HepG2 (cell line): ENCODE measurements around the gene NRL. TPM values are rescaled to one million over a fixed set of nuclear protein-coding genes. Genes with fewer than 3 reads are reported as not detected.

Experiments
- ARID5B ChIP-seq: IDR thresholded peaks from 2 replicates; pipeline ENCODE4 v1.4.0; 2020; ENCODE audit warnings: mild to moderate bottlenecking, missing genetic modification reagents
- ATF7 ChIP-seq, 2 experiments: fragments of 450-650 bp in 1 of 2; sonication (generic) in 1 of 2; formaldehyde crosslinking in 1 of 2; IDR thresholded peaks; 2 replicates each; pipeline versions ENCODE4 v1.4.0 to v1.6.1; 2016 to 2020; ENCODE audit warnings: antibody characterized with exemption in 1 of 2, mild to moderate bottlenecking in 1 of 2, missing genetic modification reagents in 1 of 2
- BRD4 ChIP-seq: sonication (generic); formaldehyde crosslinking; IDR thresholded peaks from 2 replicates; pipeline ENCODE4 v1.4.0; 2020; ENCODE audit warnings: missing genetic modification reagents
- FOXJ3 ChIP-seq: sonication (generic); formaldehyde crosslinking; IDR thresholded peaks from 2 replicates; pipeline ENCODE4 v1.4.0; 2020; ENCODE audit warnings: missing genetic modification reagents, mild to moderate bottlenecking, borderline replicate concordance
- FOXO1 ChIP-seq: sonication (generic); formaldehyde crosslinking; IDR thresholded peaks from 2 replicates; pipeline ENCODE4 v1.4.0; 2020; ENCODE audit warnings: missing genetic modification reagents
- HNF4A ChIP-seq: sonication (generic); formaldehyde crosslinking; IDR thresholded peaks from 2 replicates; pipeline ENCODE4 v1.4.0; 2020; ENCODE audit warnings: missing genetic modification reagents
- MEIS1 ChIP-seq: sonication (generic); formaldehyde crosslinking; IDR thresholded peaks from 2 replicates; pipeline ENCODE4 v1.9.0; 2021; ENCODE audit warnings: mild to moderate bottlenecking, missing genetic modification reagents, moderate library complexity, borderline replicate concordance
- MEIS2 ChIP-seq: sonication (generic); formaldehyde crosslinking; IDR thresholded peaks from 2 replicates; pipeline ENCODE4 v1.9.0; 2021; ENCODE audit warnings: mild to moderate bottlenecking, missing genetic modification reagents
- PAWR ChIP-seq: sonication (generic); formaldehyde crosslinking; IDR thresholded peaks from 2 replicates; pipeline ENCODE4 v1.4.0; 2020; ENCODE audit warnings: missing genetic modification reagents, mild to moderate bottlenecking, borderline replicate concordance
- PBX2 ChIP-seq: IDR thresholded peaks from 2 replicates; pipeline ENCODE4 v1.6.1; 2016; ENCODE audit warnings: control low read depth
- RFXAP ChIP-seq: sonication (generic); formaldehyde crosslinking; IDR thresholded peaks from 2 replicates; pipeline ENCODE4 v1.4.0; 2020; ENCODE audit warnings: missing genetic modification reagents, borderline replicate concordance
- TBL1XR1 ChIP-seq: fragments of 150-350 bp; IDR thresholded peaks from 2 replicates; pipeline ENCODE4 v1.6.1; 2014; ENCODE audit warnings: borderline replicate concordance, low read length; ENCODE audit not compliant: partially characterized antibody
- ZBTB10 ChIP-seq: sonication (generic); formaldehyde crosslinking; IDR thresholded peaks from 2 replicates; pipeline ENCODE4 v1.4.0; 2020; ENCODE audit warnings: missing genetic modification reagents, borderline replicate concordance
- ZBTB46 ChIP-seq: sonication (generic); formaldehyde crosslinking; IDR thresholded peaks from 2 replicates; pipeline ENCODE4 v1.4.0; 2020; ENCODE audit warnings: mild to moderate bottlenecking, missing genetic modification reagents, borderline replicate concordance
- ZNF34 ChIP-seq: sonication (generic); formaldehyde crosslinking; IDR thresholded peaks from 2 replicates; pipeline ENCODE4 v1.4.0; 2020; ENCODE audit warnings: mild to moderate bottlenecking, missing genetic modification reagents, borderline replicate concordance
- ZNF7 ChIP-seq: IDR thresholded peaks from 2 replicates; pipeline ENCODE4 v1.6.1; 2016; ENCODE audit warnings: missing biosample characterization, missing genetic modification reagents
- ZNF775 ChIP-seq: sonication (generic); formaldehyde crosslinking; IDR thresholded peaks from 2 replicates; pipeline ENCODE4 v1.4.0; 2020; ENCODE audit warnings: missing genetic modification reagents, mild to moderate bottlenecking, moderate library complexity, borderline replicate concordance
- ZNF782 ChIP-seq: sonication (generic); formaldehyde crosslinking; IDR thresholded peaks from 2 replicates; pipeline ENCODE4 v1.4.0; 2020; ENCODE audit warnings: missing genetic modification reagents, mild to moderate bottlenecking, borderline replicate concordance
- polyA plus RNA-seq, 8 experiments: library from polyadenylated mRNA; depleted of rRNA in 3 of 8; stranded (reverse) in 7 of 8; unstranded in 1 of 8; fragments of >200 nt; fragmentation: Illumina TruSeq in 4 of 8; extraction: Trizol in 4 of 8; gene quantifications; 2 replicates each; pipeline versions ENCODE4 v1.2.1 to v1.2.3, GENCODE V29; 2011 to 2016; ENCODE audit warnings: low read depth in 4 of 8, missing spikeins in 1 of 8, mixed read lengths in 1 of 8; ENCODE audit not compliant: insufficient read depth in 1 of 8
- total RNA-seq, 5 experiments: library from RNA; depleted of rRNA; stranded (reverse); fragments of >200 nt; fragmentation: Illumina TruSeq; extraction: Trizol; gene quantifications; 2 replicates each; pipeline ENCODE4 v1.2.3, GENCODE V29; 2016; ENCODE audit warnings: low read depth in 1 of 5

The NRL gene
- total and polyA plus RNA-seq, 2 of the 13 experiments (the other 11 are each of a cell fraction or from before 2014, with no cell fraction given), result 2.5 to 4.7 TPM

- no peak for TF ChIP-seq ARID5B (CRISPR knock-in tag)
- 0 out of 2 replicates have a peak, but pooled peaks have one; percentile 50 for TF ChIP-seq ZNF34 (CRISPR knock-in tag)
- peak; percentile 31; the same call in 1 of the 2 replicates for TF ChIP-seq FOXO1 (CRISPR knock-in tag)
- 0 out of 2 replicates have a peak, but pooled peaks have one; percentile 62 for TF ChIP-seq ZBTB46 (CRISPR knock-in tag)
- TF ChIP-seq FOXJ3, result peak; percentile 53; the same call in 1 of the 2 replicates
- TF ChIP-seq ZNF775 (CRISPR knock-in tag), result 0 out of 2 replicates have a peak, but pooled peaks have one; percentile 65
- 0 out of 2 replicates have a peak, but pooled peaks have one; percentile 89 for TF ChIP-seq PAWR (CRISPR knock-in tag)
- no peak for TF ChIP-seq BRD4 (CRISPR knock-in tag)
- peak; percentile 80 for TF ChIP-seq ZNF7 (CRISPR knock-in tag)
- TF ChIP-seq TBL1XR1, result no peak
- TF ChIP-seq HNF4A (CRISPR knock-in tag), result 0 out of 2 replicates have a peak, but pooled peaks have one; percentile 16
- TF ChIP-seq ZBTB10, result peak; percentile 7; the same call in 1 of the 2 replicates
- 0 out of 2 replicates have a peak, but pooled peaks have one; percentile 6 for TF ChIP-seq MEIS2 (CRISPR knock-in tag)
- 0 out of 2 replicates have a peak, but pooled peaks have one; percentile 39 for TF ChIP-seq RFXAP (CRISPR knock-in tag)
- peak; percentile 40; the same call in 1 of the 2 replicates for TF ChIP-seq ZNF782 (CRISPR knock-in tag)
- TF ChIP-seq PBX2 (CRISPR knock-in tag), result 0 out of 2 replicates have a peak, but pooled peaks have one; percentile 6
- TF ChIP-seq ATF7 (IDR thresholded peaks at IDR 0.05), result no peak
- 0 out of 2 replicates have a peak, but pooled peaks have one; percentile 22 for TF ChIP-seq ATF7 (CRISPR knock-in tag; IDR thresholded peaks at IDR 0.05)
- TF ChIP-seq MEIS1 (CRISPR knock-in tag), result peak; percentile 54; the same call in 1 of the 2 replicates
Observed at GRCh38 chr14:24092505-24093206, 22.1 kb downstream of the NRL start (continued).
